Ramos (cell line): ENCODE measurements around the gene RXRG.

Source experiments
- in situ Hi-C: fragments of 300-500 bp; cut with MboI; formaldehyde crosslinking; loops from one replicate; pipeline ENCODE4 v1.14.3; 2022; ENCODE audit warnings: low sequenced_read_pairs; ENCODE audit not compliant: unreplicated experiment

Gene RXRG

GRCh38 chr1:165415068-165415467 is 29.9 kb downstream of the RXRG start:
- in situ Hi-C loops = no loop called here

- in situ Hi-C loops = no loop called here
These were observed 30.3 kb downstream of the RXRG start for GRCh38 chr1:165414620-165415019.

- in situ Hi-C loops = no loop called here
These were observed 33.5 kb downstream of the RXRG start for GRCh38 chr1:165411396-165411795.

- in situ Hi-C loops = no loop called here
These were observed 35.1 kb downstream of the RXRG start for GRCh38 chr1:165409657-165410358.

GRCh38 chr1:165408518-165408917 is 36.4 kb downstream of the RXRG start:
- in situ Hi-C loops = no loop called here

- in situ Hi-C loops = no loop called here
These were observed 37.5 kb downstream of the RXRG start for GRCh38 chr1:165407398-165407797.

- in situ Hi-C loops = no loop called here
These were observed 41.0 kb downstream of the RXRG start for GRCh38 chr1:165403835-165404482.

- in situ Hi-C loops = no loop called here
These were observed 42.3 kb downstream of the RXRG start for GRCh38 chr1:165402517-165403111.

GRCh38 chr1:165397944-165398343 is 47.0 kb downstream of the RXRG start:
- in situ Hi-C loops = loop anchor here (10.0 to 25.0 kb wide), 2 partner anchors 314 to 517 kb away; no protein-coding TSS in a partner anchor

- in situ Hi-C loops = loop anchor here (10.0 to 25.0 kb wide), 2 partner anchors 316 to 519 kb away; no protein-coding TSS in a partner anchor
These were observed 49.0 kb downstream of the RXRG start for GRCh38 chr1:165395901-165396300.

GRCh38 chr1:165395478-165395877 is 49.4 kb downstream of the RXRG start:
- in situ Hi-C loops = loop anchor here (10.0 to 25.0 kb wide), 2 partner anchors 317 to 519 kb away; no protein-coding TSS in a partner anchor

GRCh38 chr1:165392634-165393571 is 52.0 kb downstream of the RXRG start:
- in situ Hi-C loops = loop anchor here (5.0 to 25.0 kb wide), 3 partner anchors 199 to 522 kb away; no protein-coding TSS in a partner anchor

GRCh38 chr1:165389609-165390008 is 55.3 kb downstream of the RXRG start:
- in situ Hi-C loops = loop anchor here (5.0 to 25.0 kb wide), 3 partner anchors 203 to 525 kb away; no protein-coding TSS in a partner anchor

GRCh38 chr1:165387961-165388360 is 57.0 kb downstream of the RXRG start:
- in situ Hi-C loops = loop anchor here (25.0 kb wide), 1 partner anchor 324 kb away; no protein-coding TSS in a partner anchor

- in situ Hi-C loops = loop anchor here (25.0 kb wide), 1 partner anchor 325 kb away; no protein-coding TSS in a partner anchor
These were observed 57.4 kb downstream of the RXRG start for GRCh38 chr1:165387505-165387904.

- in situ Hi-C loops = loop anchor here (25.0 kb wide), 1 partner anchor 328 kb away; no protein-coding TSS in a partner anchor
These were observed 61.1 kb downstream of the RXRG start for GRCh38 chr1:165383599-165384405.

- in situ Hi-C loops = loop anchor here (25.0 kb wide), 1 partner anchor 329 kb away; no protein-coding TSS in a partner anchor
These were observed 61.9 kb downstream of the RXRG start for GRCh38 chr1:165383067-165383466.

- in situ Hi-C loops = loop anchor here (25.0 kb wide), 1 partner anchor 330 kb away; no protein-coding TSS in a partner anchor
These were observed 63.0 kb downstream of the RXRG start for GRCh38 chr1:165381745-165382505.
